ENCODE results near the gene ARAP2.

- TF ChIP-seq NFIC (IDR thresholded peaks at IDR 0.05) (no peak), FOXM1 (IDR thresholded peaks at IDR 0.05; ENCODE audit: borderline replicate concordance, low read depth) (no peak), TCF12 (IDR thresholded peaks at IDR 0.05; ENCODE audit: low read depth) (no peak), EP300 (IDR thresholded peaks at IDR 0.05; ENCODE audit: borderline replicate concordance) (no peak), TAF1 (IDR thresholded peaks at IDR 0.05; ENCODE audit: low read depth) (no peak), REST (IDR thresholded peaks at IDR 0.05; ENCODE audit: low read depth) (no peak), EGR1 (IDR thresholded peaks at IDR 0.05) (no peak), YY1 (IDR thresholded peaks at IDR 0.05; ENCODE audit: low read depth) (no peak), USF1 (IDR thresholded peaks at IDR 0.05) (no peak), MAX (IDR thresholded peaks at IDR 0.05) (no peak), CEBPB (IDR thresholded peaks at IDR 0.05) (no peak)
Measured at GRCh38 chr4:36053930-36054329, 190.4 kb downstream of the ARAP2 start.
